HepG2 (cell line): Measurements from ENCODE around the gene PAXIP1. TPM values are rescaled to one million over a fixed set of nuclear protein-coding genes. Genes with fewer than 3 reads are reported as not detected.

Experiments
- ATAC-seq: fragments of 200-7000 bp; cut with Tn5 transposase; 3 replicates; pipeline ENCODE4 v1.9.1; 2020; ENCODE audit warnings: mild to moderate bottlenecking, moderate library complexity
- BruUV-seq: library from RNA; stranded (reverse); fragments of 400-500 nt; replicated peaks from 2 replicates; lab custom pipeline; 2021; lab: Mats Ljungman, UMichigan
- CTCF ChIA-PET: fragments of 300-600 bp; formaldehyde crosslinking; extraction: SDS; loops from one replicate; lab custom pipeline; 2021; ENCODE audit warnings: low total read pairs, inconsistent platforms, low intra/inter-chr PET ratio; lab: Yijun Ruan, JAX
- POLR2A ChIA-PET: fragments of 350-600 bp; sonication (Branson Sonifier 250); formaldehyde crosslinking; loops from one replicate; lab custom pipeline; 2020; ENCODE audit warnings: antibody characterized with exemption, inconsistent platforms; lab: Yijun Ruan, JAX
- DNase-seq: peaks from one replicate; pipeline ENCODE4 v3.0.0-alpha.2; 2015; ENCODE audit warnings: low spot score
- FAIRE-seq: peaks from 3 replicates; lab custom pipeline; 2011; peaks lifted over from hg19 to GRCh38; lab: Jason Lieb, UNC
- H2AFZ ChIP-seq: one replicate; pipeline ENCODE4 v1.6.1; 2011; ENCODE audit warnings: low read length, inconsistent platforms
- H3K27ac ChIP-seq: fragments of 300-600 bp; 3 replicates; pipeline ENCODE4 v1.8.0; 2011; ENCODE audit warnings: mixed run types, mild to moderate bottlenecking, mixed read lengths, low read length, inconsistent platforms; ENCODE audit not compliant: insufficient read depth; ENCODE audit errors: extremely low read length
- H3K27me3 ChIP-seq, 2 experiments: fragments of 200-600 bp in 1 of 2; 2 replicates in 1 of 2; 3 replicates in 1 of 2; pipeline versions ENCODE4 v1.6.0 to v1.8.0; 2011; ENCODE audit warnings: low read length in 2 of 2, mild to moderate bottlenecking in 2 of 2, moderate library complexity in 2 of 2, inconsistent platforms in 1 of 2; ENCODE audit not compliant: insufficient read depth in 2 of 2, control insufficient read depth in 1 of 2
- H3K36me3 ChIP-seq, 2 experiments: fragments of 200-600 bp in 1 of 2; replicated peaks in 1 of 2; 2 replicates in 1 of 2; 3 replicates in 1 of 2; pipeline versions ENCODE4 v1.5.1 to v1.8.0; 2011; ENCODE audit warnings: low read length in 2 of 2, inconsistent platforms in 1 of 2; ENCODE audit not compliant: insufficient read depth in 2 of 2, control insufficient read depth in 1 of 2
- H3K4me1 ChIP-seq: 2 replicates; pipeline ENCODE4 v1.5.1; 2012; ENCODE audit warnings: low read length, inconsistent platforms; ENCODE audit not compliant: insufficient read depth
- H3K4me2 ChIP-seq: 2 replicates; pipeline ENCODE4 v1.6.0; 2011; ENCODE audit warnings: low read depth, low read length, inconsistent platforms
- H3K4me3 ChIP-seq, 3 experiments: fragments of 200-600 bp in 1 of 3; sonication (generic), shearing (Covaris generic) in 1 of 3; replicated peaks in 1 of 3; 2 replicates each; pipeline ENCODE4 v1.5.1; 2011 to 2016; ENCODE audit warnings: low read length in 3 of 3, inconsistent platforms in 2 of 3, low read depth in 2 of 3, mild to moderate bottlenecking in 2 of 3, control low read depth in 1 of 3, mixed read lengths in 1 of 3; ENCODE audit not compliant: insufficient read depth in 1 of 3
- H3K79me2 ChIP-seq: one replicate; pipeline ENCODE4 v1.6.1; 2011; ENCODE audit warnings: low read length, inconsistent platforms; ENCODE audit not compliant: insufficient read depth
- H3K9ac ChIP-seq: 2 replicates; pipeline ENCODE4 v1.6.0; 2011; ENCODE audit warnings: mild to moderate bottlenecking, low read depth, low read length, inconsistent platforms; ENCODE audit not compliant: insufficient read depth
- H3K9me3 ChIP-seq: 2 replicates; pipeline ENCODE4 v1.5.1; 2012; ENCODE audit warnings: mild to moderate bottlenecking, low read length
- H4K20me1 ChIP-seq: 2 replicates; pipeline ENCODE4 v1.6.0; 2011; ENCODE audit warnings: inconsistent platforms, mild to moderate bottlenecking, low read length, moderate library complexity; ENCODE audit not compliant: insufficient read depth
- CEBPB ChIP-seq: IDR thresholded peaks from 2 replicates; pipeline ENCODE4 v1.6.1; 2011; ENCODE audit warnings: low read depth, low read length, improper control_type of control experiment, borderline replicate concordance
- DDIT3 ChIP-seq: sonication (generic); formaldehyde crosslinking; IDR thresholded peaks from 2 replicates; pipeline ENCODE4 v1.4.0; 2020; ENCODE audit warnings: mild to moderate bottlenecking, missing genetic modification reagents
- HDAC6 ChIP-seq: fragments of 200-600 bp; sonication (generic); IDR thresholded peaks from 2 replicates; pipeline ENCODE4 v1.7.0; 2017; ENCODE audit warnings: mild to moderate bottlenecking, antibody characterized with exemption, low read length, low read depth
- RNF219 ChIP-seq: sonication (generic); formaldehyde crosslinking; IDR thresholded peaks from 2 replicates; pipeline ENCODE4 v1.5.0; 2020; ENCODE audit warnings: mild to moderate bottlenecking, missing genetic modification reagents
- TEAD2 ChIP-seq: sonication (generic); formaldehyde crosslinking; IDR thresholded peaks from 2 replicates; pipeline ENCODE4 v1.9.0; 2021; ENCODE audit warnings: missing genetic modification reagents
- ZBTB25 ChIP-seq: IDR thresholded peaks from 2 replicates; pipeline ENCODE4 v1.6.1; 2018; ENCODE audit warnings: missing genetic modification reagents
- ZNF121 ChIP-seq: sonication (generic); formaldehyde crosslinking; IDR thresholded peaks from 2 replicates; pipeline ENCODE4 v1.5.0; 2020; ENCODE audit warnings: mild to moderate bottlenecking, missing genetic modification reagents
- ZNF382 ChIP-seq: sonication (generic); formaldehyde crosslinking; IDR thresholded peaks from 2 replicates; pipeline ENCODE4 v1.5.0; 2020; ENCODE audit warnings: missing genetic modification reagents, mild to moderate bottlenecking, borderline replicate concordance
- ZNF567 ChIP-seq: sonication (generic); formaldehyde crosslinking; IDR thresholded peaks from 2 replicates; pipeline ENCODE4 v1.8.1; 2023; ENCODE audit warnings: mild to moderate bottlenecking, missing genetic modification reagents, borderline replicate concordance
- ZNF615 ChIP-seq: sonication (generic); formaldehyde crosslinking; IDR thresholded peaks from 2 replicates; pipeline ENCODE4 v1.5.0; 2020; ENCODE audit warnings: mild to moderate bottlenecking, missing genetic modification reagents, borderline replicate concordance
- ZNF781 ChIP-seq: sonication (generic); formaldehyde crosslinking; IDR thresholded peaks from 2 replicates; pipeline ENCODE4 v1.5.1; 2020; ENCODE audit warnings: borderline replicate concordance, mild to moderate bottlenecking, missing genetic modification reagents; ENCODE audit errors: not compliant biosample characterization
- ZSCAN12 ChIP-seq: sonication (generic); formaldehyde crosslinking; IDR thresholded peaks from 2 replicates; pipeline ENCODE4 v1.9.0; 2021; ENCODE audit warnings: mild to moderate bottlenecking, missing genetic modification reagents
- WGBS: methylation state at CpG from one replicate; pipeline ENCODE4 v1.1.6; 2017; ENCODE audit warnings: low lambda C conversion rate; 5-methylcytosine and 5-hydroxymethylcytosine counted together
- in situ Hi-C: cut with HindIII; loops from 2 replicates; pipeline ENCODE4 v1.10.0; 2017; ENCODE audit warnings: low pct_unique_long_range_greater_than_20kb; ENCODE audit not compliant: extremely low pct_ligation_motif_present
- intact Hi-C: fragments of 100-400 bp; cut with micrococcal nuclease; formaldehyde crosslinking; loops from one replicate; pipeline ENCODE4 v1.10.0; 2022; ENCODE audit not compliant: unreplicated experiment
- polyA plus RNA-seq, 8 experiments: library from polyadenylated mRNA; depleted of rRNA in 3 of 8; stranded (reverse) in 7 of 8; unstranded in 1 of 8; fragments of >200 nt; fragmentation: Illumina TruSeq in 4 of 8; extraction: Trizol in 4 of 8; gene quantifications; 2 replicates each; pipeline versions ENCODE4 v1.2.1 to v1.2.3, GENCODE V29; 2011 to 2016; ENCODE audit warnings: low read depth in 4 of 8, missing spikeins in 1 of 8, mixed read lengths in 1 of 8; ENCODE audit not compliant: insufficient read depth in 1 of 8
- total RNA-seq, 5 experiments: library from RNA; depleted of rRNA; stranded (reverse); fragments of >200 nt; fragmentation: Illumina TruSeq; extraction: Trizol; gene quantifications; 2 replicates each; pipeline ENCODE4 v1.2.3, GENCODE V29; 2016; ENCODE audit warnings: low read depth in 1 of 5

The PAXIP1 gene
- total and polyA plus RNA-seq, 2 of the 13 experiments (the other 11 are each of a cell fraction or from before 2014, with no cell fraction given) = 11.6 to 16.2 TPM

GRCh38 chr7:154986200-154986945 lies 16.6 kb downstream of the PAXIP1 start:
- no peaks in the 10 kb centered on the region for H3K9me3 ChIP-seq
- H3K4me2 ChIP-seq = no peak overlapping the region
- H3K27ac ChIP-seq = no peak overlapping the region
- peaks cover 5 to 34% of the 10 kb centered on the region in 2 experiments for H3K36me3 ChIP-seq
- H2AFZ ChIP-seq = no peak overlapping the region
- H4K20me1 ChIP-seq = no peaks in the 10 kb centered on the region
- no peak overlapping the region for H3K9ac ChIP-seq
- in situ Hi-C loops = no loop called here
- FAIRE-seq (no peak), DNase-seq (no peak), ATAC-seq (no peak)
- POLR2A ChIA-PET = no interaction called here
- H3K27me3 ChIP-seq = no peaks in the 10 kb centered on the region
- H3K4me1 ChIP-seq = no peaks in the 10 kb centered on the region
- BruUV-seq = no TSS peak
- CTCF ChIA-PET = no interaction called here
- intact Hi-C loops = no loop called here
- H3K4me3 ChIP-seq = no peak overlapping the region
- peak; percentile 54; the same call in 1 of the 2 replicates for TF ChIP-seq CEBPB
- no peak for TF ChIP-seq ZNF121 (CRISPR knock-in tag)
- H3K79me2 ChIP-seq = no peaks in the 10 kb centered on the region
- WGBS = 92% methylated on average over 5 of the region's 6 CpGs

- Histone ChIP-seq H3K27ac (no peak overlapping the region), H4K20me1 (no peaks in the 10 kb centered on the region), H3K4me3 (no peak overlapping the region), H3K79me2 (no peaks in the 10 kb centered on the region), H3K36me3 (peaks cover 6 to 34% of the 10 kb centered on the region in 2 experiments), H2AFZ (no peak overlapping the region), H3K27me3 (no peaks in the 10 kb centered on the region), H3K9ac (no peak overlapping the region), H3K9me3 (no peaks in the 10 kb centered on the region), H3K4me2 (no peak overlapping the region), H3K4me1 (no peaks in the 10 kb centered on the region)
- no peak for TF ChIP-seq ZNF781 (CRISPR knock-in tag)
- TF ChIP-seq ZSCAN12 = no peak
- no peak for TF ChIP-seq RNF219 (CRISPR knock-in tag)
- no peak for TF ChIP-seq TEAD2 (CRISPR knock-in tag)
- no peak for TF ChIP-seq ZNF382
- no peak for TF ChIP-seq ZNF567 (CRISPR knock-in tag)
- no peak for TF ChIP-seq HDAC6
- no peak for TF ChIP-seq DDIT3
- no peak for TF ChIP-seq ZBTB25 (CRISPR knock-in tag)
- TF ChIP-seq ZNF615 (CRISPR knock-in tag) = no peak
- intact Hi-C loops = no loop called here
- no peak for FAIRE-seq
- in situ Hi-C loops = no loop called here
- ATAC-seq = no peak
- no peak for DNase-seq
- WGBS = 94% methylated on average over 6 of the region's 6 CpGs
- POLR2A ChIA-PET = no interaction called here
- CTCF ChIA-PET = no interaction called here
- BruUV-seq = no TSS peak
Measured at GRCh38 chr7:154985230-154985629, 17.7 kb downstream of the PAXIP1 start.
